ENCODE measurements around the gene CCDC154.

The CCDC154 gene

DNA sequence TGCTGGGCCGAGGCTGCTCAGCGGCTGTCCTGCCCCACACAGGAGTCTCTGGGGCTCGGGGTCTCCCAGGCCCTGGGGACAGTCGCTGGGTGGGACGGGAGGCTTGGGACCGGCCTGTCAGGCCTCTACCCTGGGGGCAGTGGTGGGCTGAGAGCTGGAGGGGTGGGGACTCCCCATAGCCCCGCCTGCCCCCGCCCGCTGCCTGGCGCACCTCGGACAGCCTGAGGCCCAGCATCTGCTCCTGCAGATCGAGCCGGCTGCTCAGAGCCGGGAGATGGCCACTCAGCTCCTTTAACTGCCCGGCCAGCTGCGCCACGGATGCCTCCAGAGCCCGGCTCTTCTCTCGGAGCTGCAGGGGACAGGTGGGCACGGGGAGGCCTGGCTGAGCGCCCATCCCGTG, 6.8 kb downstream of the CCDC154 start:
- DNase-seq = no peak

DNA sequence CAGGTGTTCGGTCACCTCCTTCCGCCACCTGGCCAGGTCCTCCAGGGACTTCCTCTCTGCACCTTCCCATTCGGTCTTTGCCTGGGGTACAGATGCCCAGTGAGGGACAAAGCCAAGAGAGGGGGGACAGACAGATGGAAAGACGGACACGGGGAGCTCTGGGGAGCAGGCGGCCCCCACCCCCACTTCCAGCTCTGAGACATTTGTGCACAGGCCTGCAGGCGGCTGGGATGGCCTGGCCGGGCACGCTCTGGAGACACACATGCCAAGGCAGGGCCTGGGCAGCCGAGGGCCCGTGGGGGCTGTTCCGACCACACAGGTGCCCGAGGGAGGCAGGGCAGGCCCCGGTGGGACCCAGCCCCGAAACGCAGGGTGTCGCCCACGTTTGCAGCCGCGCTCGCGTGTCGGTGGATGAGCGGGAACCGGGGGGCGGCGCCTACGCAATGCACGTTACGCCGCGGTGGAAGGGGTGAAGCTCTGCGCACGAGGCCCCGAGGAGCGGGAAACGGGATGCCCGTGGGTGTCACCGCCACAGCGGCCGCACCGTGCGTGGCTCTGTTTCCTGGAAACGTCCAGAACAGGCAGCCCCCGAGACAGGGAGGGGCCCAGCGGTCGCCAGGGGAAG, 7.5 kb downstream of the CCDC154 start:
- no peak for DNase-seq

GRCh38 chr16:1435921-1436697, 8.2 kb downstream of the CCDC154 start:
- no peak for DNase-seq

- DNase-seq = no peak
These were observed 9.4 kb downstream of the CCDC154 start for GRCh38 chr16:1434644-1435592.

DNA sequence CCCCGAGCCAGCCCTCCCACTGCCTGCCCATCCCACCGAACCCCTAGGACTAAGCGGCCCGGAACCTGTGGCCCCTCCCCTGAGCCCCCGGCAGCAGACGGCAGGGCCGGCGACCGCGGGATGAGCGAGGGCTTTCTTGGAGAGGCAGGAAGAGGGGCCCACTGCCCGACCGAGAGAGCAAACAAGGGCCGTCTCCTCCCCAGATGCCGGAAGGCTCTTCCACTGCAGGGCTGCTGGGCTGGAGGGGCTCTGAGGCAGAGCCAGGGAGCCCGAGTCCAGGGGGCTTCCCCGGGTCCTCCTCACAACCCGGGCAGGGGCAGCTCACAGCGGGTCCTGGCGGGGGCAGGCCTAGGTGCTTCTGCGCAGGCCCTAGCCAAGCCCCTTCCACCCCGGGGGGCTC, 10.6 kb downstream of the CCDC154 start:
- no peak for DNase-seq

DNA sequence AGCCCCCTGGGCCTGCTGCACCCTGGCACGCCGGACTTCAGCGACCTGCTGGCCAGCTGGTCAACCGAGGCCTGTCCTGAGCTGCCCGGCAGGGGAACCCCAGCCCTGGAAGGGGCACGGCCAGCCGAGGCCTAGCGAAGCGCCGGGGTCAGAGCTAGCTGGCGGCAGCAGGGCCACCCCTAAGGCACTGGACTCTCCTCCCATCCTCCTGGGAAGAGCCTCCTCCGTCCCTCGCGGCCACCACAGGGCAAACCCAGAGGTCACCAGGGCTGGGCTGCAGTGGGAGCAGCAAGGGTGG, 11.1 kb downstream of the CCDC154 start:
- DNase-seq = no peak

GRCh38 chr16:1432388-1433262, 11.7 kb downstream of the CCDC154 start:
- DNase-seq = no peak

- DNase-seq = no peak
These were observed 12.7 kb downstream of the CCDC154 start for GRCh38 chr16:1431497-1432270.

DNA sequence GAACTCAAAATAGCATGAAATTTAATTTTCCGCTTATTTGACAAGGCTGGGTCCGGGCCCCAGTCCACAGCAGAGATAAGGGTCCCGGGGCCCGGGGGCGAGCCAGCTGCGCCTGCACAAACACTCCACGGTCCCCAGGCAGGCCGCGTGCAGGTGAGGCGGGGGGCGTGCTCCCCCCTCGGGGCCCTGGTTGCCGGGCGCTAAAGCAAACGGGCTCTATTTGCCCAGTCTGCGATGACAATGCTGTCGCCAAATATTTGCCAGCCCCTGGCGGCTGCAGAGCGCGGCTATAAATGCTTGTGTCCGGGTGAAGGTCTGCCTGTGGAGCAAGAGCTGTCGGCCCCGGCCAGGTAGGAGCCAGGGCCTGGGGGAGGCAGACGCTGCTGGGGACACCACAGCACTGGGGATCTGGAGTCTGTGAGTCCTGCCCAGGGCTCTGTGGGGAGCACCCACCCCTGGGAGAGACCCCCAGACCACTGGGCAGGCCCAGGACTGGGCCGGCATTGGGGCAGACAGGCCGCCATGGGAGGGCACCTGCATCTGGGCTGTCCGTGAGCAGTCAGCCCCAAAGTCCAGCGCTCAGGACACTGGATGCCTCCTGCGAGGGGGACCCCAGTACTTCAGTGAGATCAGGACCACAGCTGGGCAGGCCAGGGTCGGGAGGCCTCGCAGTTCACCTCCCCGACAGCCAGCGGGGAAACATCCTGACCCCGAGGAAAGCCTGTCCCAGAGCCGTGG, 13.4 kb downstream of the CCDC154 start, which contains the start of gene PERCC1:
TSS of gene PERCC1 (plus strand) at position 320 of the 738 bp plus-strand sequence. CDS start 1,516 bp downstream, outside the sequence.
- DNase-seq = no peak

DNA sequence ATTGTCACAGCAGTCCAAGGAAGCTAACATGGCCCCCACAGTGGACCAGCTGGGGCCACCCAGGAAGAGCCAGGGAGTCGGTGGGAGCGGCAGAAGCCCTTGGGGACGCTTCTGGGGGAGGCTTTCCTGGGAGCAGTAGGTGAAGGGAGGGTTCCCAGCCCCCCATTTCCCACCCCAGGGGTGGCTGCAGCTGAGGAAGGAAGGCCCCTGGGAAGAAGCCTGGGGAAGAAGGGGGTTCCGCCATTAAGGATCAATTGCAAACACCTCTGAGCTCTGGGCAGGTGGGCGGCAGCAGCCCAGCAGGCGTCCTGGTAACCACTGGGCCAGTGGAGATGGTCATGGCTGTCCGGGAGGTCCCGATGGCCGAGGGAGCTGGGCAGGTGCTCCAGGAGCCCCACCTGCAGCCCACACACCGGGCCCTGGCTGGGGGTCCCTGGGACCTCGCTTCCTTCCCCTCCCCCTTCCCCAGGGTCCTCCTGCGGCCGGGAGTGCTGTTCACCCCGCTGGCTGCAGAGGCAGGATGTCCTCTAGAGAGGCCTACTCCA, 14.1 kb downstream of the CCDC154 start:
- no peak for DNase-seq

- DNase-seq = no peak
These were observed 14.7 kb downstream of the CCDC154 start for GRCh38 chr16:1429631-1430030.

DNA sequence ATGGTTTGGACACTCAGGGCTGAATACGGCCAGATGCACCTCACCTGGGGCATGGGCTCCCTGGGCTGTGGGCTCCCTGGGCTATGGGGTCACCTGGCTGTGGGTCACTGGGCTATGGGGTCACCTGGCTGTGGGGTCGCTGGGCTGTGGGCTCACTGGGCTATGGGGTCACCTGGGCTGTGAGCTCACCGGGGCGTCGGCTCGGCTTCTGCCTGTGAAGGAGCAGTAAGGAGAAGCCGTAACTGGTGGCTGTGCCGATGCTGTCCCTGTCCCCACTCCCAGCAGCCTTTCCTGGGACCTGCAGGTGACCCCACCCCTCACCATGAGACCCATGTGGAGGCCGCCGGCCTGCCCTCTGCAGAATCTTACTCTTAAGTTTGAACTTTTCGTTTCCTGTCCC, 15.3 kb downstream of the CCDC154 start:
- no peak for DNase-seq

DNA sequence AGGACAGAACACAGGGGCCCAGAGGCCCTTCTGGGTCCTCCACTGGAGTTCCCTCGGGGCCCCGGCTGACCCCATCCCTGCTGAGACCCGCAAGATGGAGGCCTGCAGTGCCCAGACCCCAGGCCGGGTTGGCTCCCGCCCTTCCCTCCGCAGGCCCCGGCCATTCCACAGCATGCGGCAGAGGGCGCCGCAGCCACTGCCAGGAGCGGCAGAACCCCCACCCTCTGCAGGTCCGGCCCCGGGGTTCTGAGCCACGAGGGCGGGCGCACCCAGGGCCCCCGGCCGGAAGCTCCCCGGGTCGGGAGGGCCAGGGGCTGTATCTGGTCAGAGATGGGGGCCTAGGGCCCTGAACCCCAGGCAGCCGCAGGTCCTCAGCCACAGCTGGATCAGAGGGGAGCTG, 15.8 kb downstream of the CCDC154 start:
- peak; percentile 62 for DNase-seq

- DNase-seq = no peak
These were observed 16.6 kb downstream of the CCDC154 start for GRCh38 chr16:1427473-1428461.

DNA sequence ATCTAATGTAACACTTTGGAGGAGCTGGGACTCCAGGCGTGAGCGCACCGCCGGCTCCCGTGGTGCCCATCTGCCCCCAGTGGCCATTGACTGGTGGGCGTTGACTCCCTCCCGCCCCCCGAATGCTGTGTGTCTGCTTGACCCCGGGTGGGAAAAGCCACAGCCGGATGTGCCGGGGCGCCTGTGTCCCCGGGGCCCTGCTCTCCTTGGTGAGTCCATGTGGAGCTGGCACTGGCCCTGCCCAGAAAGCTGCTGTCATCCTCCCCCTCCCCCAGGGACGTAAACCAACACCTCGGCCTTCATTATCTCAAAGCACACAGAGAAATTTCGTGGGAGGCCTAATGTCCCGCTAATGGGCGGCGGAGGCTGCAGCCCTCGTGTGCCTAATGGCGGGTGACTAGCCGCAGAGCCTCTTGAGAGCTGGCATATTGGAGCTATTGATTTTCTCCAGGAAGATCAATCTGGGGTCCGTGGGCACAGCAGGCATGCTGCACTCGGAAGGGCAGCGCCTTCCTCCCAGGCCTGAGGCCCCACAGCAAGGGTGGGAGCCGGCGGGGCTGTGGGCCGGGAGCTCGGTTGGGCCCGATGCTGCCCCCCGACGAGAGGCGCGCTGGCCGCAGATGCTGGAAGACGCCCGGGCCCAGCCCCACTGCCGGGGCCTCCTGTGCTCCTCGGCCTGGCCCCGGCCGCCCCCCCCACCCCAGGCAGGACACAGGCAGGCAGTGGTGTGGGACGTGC, 17.5 kb downstream of the CCDC154 start:
- no peak for DNase-seq

DNA sequence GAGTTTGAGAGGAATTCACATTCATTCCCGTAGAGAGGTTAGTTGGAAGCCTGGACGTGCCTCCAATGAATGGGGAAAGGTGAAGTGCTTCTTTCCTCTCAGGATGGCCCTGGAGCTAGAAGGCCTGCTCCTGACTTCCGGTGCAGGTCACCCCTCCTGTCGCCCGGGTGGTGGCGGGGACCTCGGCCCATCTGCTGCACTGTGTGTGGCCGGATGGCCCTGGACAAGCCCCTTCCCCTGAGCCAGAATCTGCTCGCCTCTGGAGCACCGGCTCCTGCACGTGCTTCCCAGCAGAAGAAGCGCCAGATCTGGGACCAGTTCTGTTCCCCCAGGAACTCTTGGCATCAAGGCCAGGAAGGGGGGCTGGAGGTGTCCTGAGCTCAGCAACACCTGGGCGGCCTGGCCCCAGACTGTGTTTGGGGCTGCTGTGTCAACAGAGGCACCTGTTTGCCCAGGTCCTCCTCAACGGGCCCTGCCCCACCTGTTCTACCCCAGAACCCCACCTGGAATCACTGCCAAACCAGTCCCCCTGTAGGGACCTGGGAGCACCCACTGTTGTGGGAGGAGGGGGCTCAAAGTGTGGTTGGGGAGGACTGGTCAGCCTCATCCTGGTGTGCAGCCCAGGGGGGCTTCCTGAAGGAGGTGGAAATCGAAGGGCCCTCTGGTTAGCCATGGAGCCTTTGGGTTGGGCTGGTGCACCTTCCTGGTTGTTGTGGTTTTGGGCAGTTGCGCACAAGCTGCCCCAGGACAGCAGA, 18.6 kb downstream of the CCDC154 start:
- DNase-seq = no peak

GRCh38 chr16:1424028-1424427, 20.3 kb downstream of the CCDC154 start:
- no peak for DNase-seq

GRCh38 chr16:1422076-1422475, 22.3 kb downstream of the CCDC154 start:
- no peak for DNase-seq

All from activated CD4-positive, alpha-beta T cell treated with anti-CD3 and anti-CD28 coated beads, Interleukin-2, Interleukin-6, amounts not matched to agents 100 ng/mL and 50 ng/mL, durations not matched to agents 16 hours and 8 hours (primary cell).